Measurements from ENCODE around the gene PDE1A. TPM values are rescaled to one million over a fixed set of nuclear protein-coding genes. Genes with fewer than 3 reads are reported as not detected.
A peak's percentile ranks its signal among the peaks of the same experiment; 100 is the strongest.

PDE1A gene
- total RNA-seq, 1 experiment from 2014 or later, result not detected

- ChIA-PET POLR2A (ENCODE audit: unreplicated experiment) (no interaction called here), CTCF (no interaction called here)
- H3K9me3 ChIP-seq (ENCODE audit: low read length), result no peaks in the 10 kb centered on the region
- H3K79me2 ChIP-seq (ENCODE audit: low read length), result no peaks in the 10 kb centered on the region
- intact Hi-C loops (cut with micrococcal nuclease), result no loop called here
- no peak overlapping the region for H3K9ac ChIP-seq (ENCODE audit: low read length)
- BruUV-seq (replicated peaks), result no TSS peak
- H3F3A ChIP-seq (ENCODE audit: low read length, unreplicated experiment), result no peaks in the 10 kb centered on the region
- no peak for DNase-seq
- TF ChIP-seq EZH2phosphoT487 (IDR thresholded peaks at IDR 0.05; ENCODE audit: borderline replicate concordance, low read length) (no peak), EZH2 (IDR thresholded peaks at IDR 0.05; ENCODE audit: low read length, unreplicated experiment) (no peak), CTCF (conservative IDR thresholded peaks at IDR 0.05; ENCODE audit: low read depth, low read length) (no peak)
- no peaks in the 10 kb centered on the region for H3K36me3 ChIP-seq (ENCODE audit: low read depth, low read length)
- no peak overlapping the region for H3K4me3 ChIP-seq (ENCODE audit: low read length)
- no peak for ATAC-seq
- H3K4me1 ChIP-seq (ENCODE audit: insufficient read depth, low read length), result no peaks in the 10 kb centered on the region
- H3K4me2 ChIP-seq (ENCODE audit: low read length), result no peak overlapping the region
- H3K27me3 ChIP-seq (ENCODE audit: low read length), result no peaks in the 10 kb centered on the region
- H3K9me2 ChIP-seq (replicated peaks; ENCODE audit: low read length), result no peaks in the 10 kb centered on the region
- H4K20me1 ChIP-seq (ENCODE audit: low read length), result no peaks in the 10 kb centered on the region
- no peak overlapping the region for H2AFZ ChIP-seq (ENCODE audit: low read length)
- no peak overlapping the region for H3K27ac ChIP-seq (ENCODE audit: low read length)
Measured at GRCh38 chr2:182163878-182164277, 263.0 kb downstream of the PDE1A start.

- Histone ChIP-seq H3K27ac (ENCODE audit: low read length) (no peak overlapping the region), H3K27me3 (ENCODE audit: low read length) (no peaks in the 10 kb centered on the region), H3K4me3 (ENCODE audit: low read length) (no peak overlapping the region), H3K4me1 (ENCODE audit: insufficient read depth, low read length) (no peaks in the 10 kb centered on the region), H3F3A (ENCODE audit: low read length, unreplicated experiment) (no peaks in the 10 kb centered on the region), H3K4me2 (ENCODE audit: low read length) (no peak overlapping the region), H4K20me1 (ENCODE audit: low read length) (no peaks in the 10 kb centered on the region), H3K79me2 (ENCODE audit: low read length) (no peaks in the 10 kb centered on the region), H3K9me3 (ENCODE audit: low read length) (no peaks in the 10 kb centered on the region), H2AFZ (ENCODE audit: low read length) (0 out of 2 replicates have a peak overlapping the region, but pooled peaks have one; percentile 25), H3K9me2 (replicated peaks; ENCODE audit: low read length) (no peaks in the 10 kb centered on the region), H3K36me3 (ENCODE audit: low read depth, low read length) (no peaks in the 10 kb centered on the region), H3K9ac (ENCODE audit: low read length) (no peak overlapping the region)
- peak; percentile 30 for DNase-seq
- no peak for ATAC-seq
- POLR2A ChIA-PET (ENCODE audit: unreplicated experiment), result no interaction called here
- CTCF ChIA-PET, result no interaction called here
- intact Hi-C loops (cut with micrococcal nuclease), result no loop called here
- no peak for TF ChIP-seq EZH2phosphoT487 (IDR thresholded peaks at IDR 0.05; ENCODE audit: borderline replicate concordance, low read length)
- no peak for TF ChIP-seq EZH2 (IDR thresholded peaks at IDR 0.05; ENCODE audit: low read length, unreplicated experiment)
- no peak for TF ChIP-seq CTCF (conservative IDR thresholded peaks at IDR 0.05; ENCODE audit: low read depth, low read length)
- BruUV-seq (replicated peaks), result no TSS peak
Measured at GRCh38 chr2:182148344-182148743, 278.5 kb downstream of the PDE1A start.

GRCh38 chr2:182144776-182145165 is 282.1 kb downstream of the PDE1A start:
- H3K27me3 ChIP-seq (ENCODE audit: low read length), result peaks cover 5% of the 10 kb centered on the region; the same call in 1 of the 2 replicates
- intact Hi-C loops (cut with micrococcal nuclease), result no loop called here
- no peak for DNase-seq
- no peaks in the 10 kb centered on the region for H3F3A ChIP-seq (ENCODE audit: low read length, unreplicated experiment)
- BruUV-seq (replicated peaks), result no TSS peak
- ChIA-PET CTCF (interaction anchor here (0.6 kb wide), 1 partner anchor 241 kb away, joined by 4 read pairs; no protein-coding TSS in a partner anchor), POLR2A (ENCODE audit: unreplicated experiment) (no interaction called here)
- 0 out of 2 replicates have a peak, but pooled peaks have one; percentile 27 for ATAC-seq
- no peaks in the 10 kb centered on the region for H3K4me1 ChIP-seq (ENCODE audit: insufficient read depth, low read length)
- no peaks in the 10 kb centered on the region for H3K9me3 ChIP-seq (ENCODE audit: low read length)
- TF ChIP-seq CTCF (conservative IDR thresholded peaks at IDR 0.05; ENCODE audit: low read depth, low read length) (no peak), EZH2 (IDR thresholded peaks at IDR 0.05; ENCODE audit: low read length, unreplicated experiment) (no peak), EZH2phosphoT487 (IDR thresholded peaks at IDR 0.05; ENCODE audit: borderline replicate concordance, low read length) (no peak)
- no peaks in the 10 kb centered on the region for H3K9me2 ChIP-seq (replicated peaks; ENCODE audit: low read length)
- no peak overlapping the region for H3K4me2 ChIP-seq (ENCODE audit: low read length)
- no peak overlapping the region for H3K4me3 ChIP-seq (ENCODE audit: low read length)
- no peak overlapping the region for H3K9ac ChIP-seq (ENCODE audit: low read length)
- no peak overlapping the region for H2AFZ ChIP-seq (ENCODE audit: low read length)
- H3K27ac ChIP-seq (ENCODE audit: low read length), result no peak overlapping the region
- H4K20me1 ChIP-seq (ENCODE audit: low read length), result no peaks in the 10 kb centered on the region
- no peaks in the 10 kb centered on the region for H3K79me2 ChIP-seq (ENCODE audit: low read length)
- no peaks in the 10 kb centered on the region for H3K36me3 ChIP-seq (ENCODE audit: low read depth, low read length)

All from PC-3 (cell line).